Activated T-cell treated with anti-CD3 and anti-CD28 coated beads, Interleukin-2, amount 50 U/mL, for 72 hours (primary cell): ENCODE results near the gene TMEM9B. TPM values are rescaled to one million over a fixed set of nuclear protein-coding genes. Genes with fewer than 3 reads are reported as not detected.
A peak's percentile ranks its signal among the peaks of the same experiment; 100 is the strongest.

Experiments
- ATAC-seq, 2 donors: fragments of 150-1000 bp; cut with Tn5 transposase; replicated peaks in 1 of 2; 2 replicates each; pipeline ENCODE4 v1.10.0; 2021; ENCODE audit warnings: moderate library complexity in 2 of 2, mild to moderate bottlenecking in 1 of 2
- DNase-seq, 2 donors: peaks; one replicate each; pipeline ENCODE4 v3.0.0; 2021 to 2022; ENCODE audit warnings: mixed read lengths in 1 of 2
- H3K27ac Mint-ChIP-seq: one replicate; pipeline ENCODE4 v1.8.0; 2022; ENCODE audit warnings: mild to moderate bottlenecking, moderate library complexity, mixed read lengths
- H3K27me3 Mint-ChIP-seq: one replicate; pipeline ENCODE4 v1.8.0; 2022; ENCODE audit warnings: low read depth, mixed read lengths
- H3K36me3 Mint-ChIP-seq, 2 donors: one replicate each; pipeline ENCODE4 v1.8.0; 2022; ENCODE audit warnings: mixed read lengths in 2 of 2, mild to moderate bottlenecking in 1 of 2; ENCODE audit not compliant: insufficient read depth in 2 of 2
- H3K4me1 Mint-ChIP-seq: one replicate; pipeline ENCODE4 v1.8.0; 2022; ENCODE audit warnings: low read depth, mixed read lengths
- H3K4me3 Mint-ChIP-seq, 2 donors: one replicate each; pipeline ENCODE4 v1.8.0; 2022; ENCODE audit warnings: mild to moderate bottlenecking in 2 of 2, mixed read lengths in 2 of 2, moderate library complexity in 2 of 2
- H3K9me3 Mint-ChIP-seq, 2 donors: one replicate each; pipeline ENCODE4 v1.8.0; 2022; ENCODE audit warnings: mixed read lengths in 2 of 2
- total RNA-seq, 2 donors: library from RNA; stranded (reverse); gene quantifications; one replicate each; pipeline ENCODE4 v1.2.3, GENCODE V29; 2022

TMEM9B gene
- total RNA-seq, 2 donors from 2014 or later = 19.9 to 20.7 TPM

- peaks cover 11% of the 10 kb centered on the region for H3K4me1 Mint-ChIP-seq
- no peak overlapping the region for H3K27ac Mint-ChIP-seq
- H3K4me3 Mint-ChIP-seq = no peak overlapping the region
- no peaks in the 10 kb centered on the region for H3K36me3 Mint-ChIP-seq
- peaks cover under 1% of the 10 kb centered on the region for H3K27me3 Mint-ChIP-seq
- no peak for DNase-seq
- no peak for ATAC-seq
- H3K9me3 Mint-ChIP-seq = no peaks in the 10 kb centered on the region
Observed at GRCh38 chr11:8933931-8934330, 30.3 kb downstream of the TMEM9B start.

GRCh38 chr11:8932564-8933180 is 31.6 kb downstream of the TMEM9B start, which contains the start of gene C11orf16:
Gene C11orf16 (minus strand): TSS chr11:8932947. CDS start chr11:8932308, 639 bp downstream.
- Mint-ChIP-seq H3K4me3 (no peak within 1 kb of the TSS), H3K4me1 (peaks cover 8% of the 10 kb centered on the region), H3K9me3 (no peaks in the 10 kb centered on the region), H3K36me3 (no peaks in the 10 kb centered on the region), H3K27me3 (no peaks in the 10 kb centered on the region), H3K27ac (no peak within 1 kb of the TSS)
- DNase-seq (no peak), ATAC-seq (no peak)

GRCh38 chr11:8930456-8931175 is 33.6 kb downstream of the TMEM9B start:
- no peaks in the 10 kb centered on the region for H3K27me3 Mint-ChIP-seq
- DNase-seq (no peak), ATAC-seq (no peak)
- no peaks in the 10 kb centered on the region for H3K9me3 Mint-ChIP-seq
- H3K27ac Mint-ChIP-seq = no peak overlapping the region
- no peaks in the 10 kb centered on the region for H3K4me1 Mint-ChIP-seq
- no peak overlapping the region for H3K4me3 Mint-ChIP-seq
- no peaks in the 10 kb centered on the region for H3K36me3 Mint-ChIP-seq

- Mint-ChIP-seq H3K36me3 (no peaks in the 10 kb centered on the region), H3K9me3 (no peaks in the 10 kb centered on the region), H3K4me3 (no peak overlapping the region), H3K27ac (no peak overlapping the region), H3K4me1 (no peaks in the 10 kb centered on the region), H3K27me3 (no peaks in the 10 kb centered on the region)
- ATAC-seq (no peak), DNase-seq (no peak)
Observed at GRCh38 chr11:8928981-8929615, 35.1 kb downstream of the TMEM9B start.

GRCh38 chr11:8928205-8928604 is 36.0 kb downstream of the TMEM9B start:
- DNase-seq (no peak), ATAC-seq (no peak)
- Mint-ChIP-seq H3K36me3 (no peaks in the 10 kb centered on the region), H3K9me3 (no peaks in the 10 kb centered on the region), H3K4me3 (no peak overlapping the region), H3K4me1 (no peaks in the 10 kb centered on the region), H3K27ac (no peak overlapping the region), H3K27me3 (no peaks in the 10 kb centered on the region)

- H3K27me3 Mint-ChIP-seq = no peaks in the 10 kb centered on the region
- H3K9me3 Mint-ChIP-seq = no peaks in the 10 kb centered on the region
- no peak overlapping the region for H3K4me3 Mint-ChIP-seq
- ATAC-seq (no peak), DNase-seq (no peak)
- no peaks in the 10 kb centered on the region for H3K4me1 Mint-ChIP-seq
- no peak overlapping the region for H3K27ac Mint-ChIP-seq
- no peaks in the 10 kb centered on the region for H3K36me3 Mint-ChIP-seq
Observed at GRCh38 chr11:8927233-8927632, 37.0 kb downstream of the TMEM9B start.

- Mint-ChIP-seq H3K9me3 (no peaks in the 10 kb centered on the region), H3K27ac (no peak overlapping the region), H3K4me3 (no peak overlapping the region), H3K4me1 (no peaks in the 10 kb centered on the region), H3K27me3 (no peaks in the 10 kb centered on the region), H3K36me3 (no peaks in the 10 kb centered on the region)
- ATAC-seq (no peak), DNase-seq (no peak)
Observed at GRCh38 chr11:8926236-8926635, 38.0 kb downstream of the TMEM9B start.

GRCh38 chr11:8925711-8926110 is 38.5 kb downstream of the TMEM9B start:
- H3K27ac Mint-ChIP-seq = no peak overlapping the region
- H3K36me3 Mint-ChIP-seq = no peaks in the 10 kb centered on the region
- DNase-seq = no peak
- no peaks in the 10 kb centered on the region for H3K4me1 Mint-ChIP-seq
- H3K9me3 Mint-ChIP-seq = no peaks in the 10 kb centered on the region
- H3K27me3 Mint-ChIP-seq = no peaks in the 10 kb centered on the region
- no peak for ATAC-seq
- H3K4me3 Mint-ChIP-seq = no peak overlapping the region

- Mint-ChIP-seq H3K36me3 (peaks cover 0 to 1% of the 10 kb centered on the region in 2 donors), H3K27ac (no peak overlapping the region), H3K4me3 (no peak overlapping the region), H3K4me1 (no peaks in the 10 kb centered on the region), H3K27me3 (no peaks in the 10 kb centered on the region), H3K9me3 (no peaks in the 10 kb centered on the region)
- DNase-seq (no peak), ATAC-seq (no peak)
Observed at GRCh38 chr11:8922691-8923090, 41.6 kb downstream of the TMEM9B start.

- Mint-ChIP-seq H3K27me3 (no peaks in the 10 kb centered on the region), H3K36me3 (peaks cover 0 to 1% of the 10 kb centered on the region in 2 donors), H3K4me3 (no peak overlapping the region), H3K4me1 (peaks cover 18% of the 10 kb centered on the region), H3K27ac (no peak overlapping the region), H3K9me3 (no peaks in the 10 kb centered on the region)
- DNase-seq (no peak), ATAC-seq (no peak)
Observed at GRCh38 chr11:8917157-8917825, 47.0 kb downstream of the TMEM9B start.

GRCh38 chr11:8914661-8915018 is 49.6 kb downstream of the TMEM9B start:
- H3K27me3 Mint-ChIP-seq = peaks cover 7% of the 10 kb centered on the region
- ATAC-seq = no peak
- peaks cover 27% of the 10 kb centered on the region for H3K4me1 Mint-ChIP-seq
- peak overlapping the region in 1 of 2 donors; percentile 69 for H3K4me3 Mint-ChIP-seq
- H3K36me3 Mint-ChIP-seq = peaks cover 0 to 2% of the 10 kb centered on the region in 2 donors
- no peaks in the 10 kb centered on the region for H3K9me3 Mint-ChIP-seq
- no peak for DNase-seq
- H3K27ac Mint-ChIP-seq = no peak overlapping the region

- H3K4me3 Mint-ChIP-seq = peak overlapping the region; percentile 66 to 69
- H3K36me3 Mint-ChIP-seq = peaks cover 0 to 2% of the 10 kb centered on the region in 2 donors
- peaks cover 12% of the 10 kb centered on the region for H3K27me3 Mint-ChIP-seq
- H3K27ac Mint-ChIP-seq = peak overlapping the region; percentile 78
- H3K9me3 Mint-ChIP-seq = no peaks in the 10 kb centered on the region
- ATAC-seq (peak; percentile 31 to 35), DNase-seq (peak; percentile 50 to 56)
- H3K4me1 Mint-ChIP-seq = peaks cover 32% of the 10 kb centered on the region
Observed at GRCh38 chr11:8913961-8914660, 50.1 kb downstream of the TMEM9B start.
